Measurements from ENCODE around the gene CARD10.
A peak's percentile ranks its signal among the peaks of the same experiment; 100 is the strongest.

CARD10 gene, protein sequence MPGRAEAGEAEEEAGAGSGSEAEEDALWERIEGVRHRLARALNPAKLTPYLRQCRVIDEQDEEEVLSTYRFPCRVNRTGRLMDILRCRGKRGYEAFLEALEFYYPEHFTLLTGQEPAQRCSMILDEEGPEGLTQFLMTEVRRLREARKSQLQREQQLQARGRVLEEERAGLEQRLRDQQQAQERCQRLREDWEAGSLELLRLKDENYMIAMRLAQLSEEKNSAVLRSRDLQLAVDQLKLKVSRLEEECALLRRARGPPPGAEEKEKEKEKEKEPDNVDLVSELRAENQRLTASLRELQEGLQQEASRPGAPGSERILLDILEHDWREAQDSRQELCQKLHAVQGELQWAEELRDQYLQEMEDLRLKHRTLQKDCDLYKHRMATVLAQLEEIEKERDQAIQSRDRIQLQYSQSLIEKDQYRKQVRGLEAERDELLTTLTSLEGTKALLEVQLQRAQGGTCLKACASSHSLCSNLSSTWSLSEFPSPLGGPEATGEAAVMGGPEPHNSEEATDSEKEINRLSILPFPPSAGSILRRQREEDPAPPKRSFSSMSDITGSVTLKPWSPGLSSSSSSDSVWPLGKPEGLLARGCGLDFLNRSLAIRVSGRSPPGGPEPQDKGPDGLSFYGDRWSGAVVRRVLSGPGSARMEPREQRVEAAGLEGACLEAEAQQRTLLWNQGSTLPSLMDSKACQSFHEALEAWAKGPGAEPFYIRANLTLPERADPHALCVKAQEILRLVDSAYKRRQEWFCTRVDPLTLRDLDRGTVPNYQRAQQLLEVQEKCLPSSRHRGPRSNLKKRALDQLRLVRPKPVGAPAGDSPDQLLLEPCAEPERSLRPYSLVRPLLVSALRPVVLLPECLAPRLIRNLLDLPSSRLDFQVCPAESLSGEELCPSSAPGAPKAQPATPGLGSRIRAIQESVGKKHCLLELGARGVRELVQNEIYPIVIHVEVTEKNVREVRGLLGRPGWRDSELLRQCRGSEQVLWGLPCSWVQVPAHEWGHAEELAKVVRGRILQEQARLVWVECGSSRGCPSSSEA

DNA sequence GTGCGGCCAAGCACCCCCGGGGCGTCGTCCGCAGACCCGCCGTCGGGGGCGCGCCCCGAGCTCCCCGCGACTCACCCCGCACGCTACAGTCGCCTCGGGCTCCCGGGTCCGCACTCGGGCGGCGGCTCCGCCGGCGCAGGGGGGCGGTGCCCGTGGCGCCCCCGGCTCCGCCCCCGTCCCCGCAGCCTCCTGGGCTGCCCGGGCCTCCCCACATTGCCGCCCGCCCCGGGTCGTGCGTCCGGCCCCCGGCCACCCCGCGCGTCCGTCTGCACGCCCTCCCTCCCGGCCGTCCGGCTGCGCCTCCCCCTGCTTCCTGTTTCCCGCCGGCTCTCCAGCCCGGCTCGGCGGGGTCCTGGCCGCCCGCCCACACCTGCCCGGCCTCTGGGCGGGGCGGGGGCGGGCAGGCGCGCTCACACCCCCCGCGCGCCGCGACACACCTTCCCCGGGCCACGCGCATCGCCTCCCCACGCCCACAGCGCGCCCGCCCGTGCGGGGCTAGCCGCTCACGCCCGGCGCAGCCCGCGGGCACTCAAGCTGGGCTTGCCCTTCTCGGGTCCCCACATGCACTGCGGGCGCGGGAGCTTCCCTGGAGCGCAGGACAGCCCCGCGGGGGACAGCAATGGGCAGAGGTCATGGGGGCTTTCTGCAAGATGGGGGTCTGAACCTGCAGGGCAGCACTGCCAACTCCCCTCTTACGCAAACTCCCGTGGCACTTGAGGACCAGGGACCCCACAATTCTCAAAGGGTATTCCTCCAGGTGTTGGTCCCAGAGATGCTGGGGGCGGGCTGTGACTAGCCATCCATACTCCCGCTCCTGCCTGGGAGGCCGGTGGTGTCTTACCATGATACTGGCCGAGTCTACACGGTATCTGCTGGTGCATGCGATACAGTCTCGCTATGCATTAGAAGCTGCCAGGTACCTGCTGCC is at the start of gene CARD10:
TSS of gene CARD10 (minus strand) at position 148 of the 928 bp plus-strand sequence. CDS start 215 bp downstream, outside the sequence.
- DNase-seq (ENCODE audit: low spot score), result peak; percentile 66

DNA sequence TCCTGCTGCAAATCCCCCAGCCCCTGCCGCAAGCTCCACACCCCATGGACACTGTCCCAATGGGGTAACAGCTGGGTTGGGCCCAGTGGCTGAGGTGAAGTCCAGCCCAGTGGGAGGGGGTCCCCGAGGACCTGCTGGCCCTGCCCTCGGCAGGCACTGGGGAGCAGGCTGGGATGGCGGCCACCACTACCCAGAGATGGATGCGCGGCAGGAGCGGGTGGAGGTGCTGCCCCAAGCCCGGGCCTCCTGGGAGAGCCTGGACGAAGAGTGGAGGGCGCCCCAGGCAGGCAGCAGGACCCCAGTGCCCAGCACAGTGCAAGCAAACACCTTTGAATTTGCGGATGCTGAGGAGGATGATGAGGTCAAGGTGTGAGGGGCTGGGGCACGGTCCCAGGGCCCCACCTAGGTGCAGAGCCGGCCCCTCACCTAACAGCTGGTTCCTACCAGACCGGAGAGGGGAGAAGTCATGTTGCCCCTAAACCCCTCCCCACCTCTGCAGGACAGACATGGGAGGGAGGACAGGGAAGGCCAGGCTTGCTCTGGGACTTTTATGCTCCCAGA is 49.3 kb upstream of the CARD10 start:
- no peak for DNase-seq (ENCODE audit: low spot score)

DNA sequence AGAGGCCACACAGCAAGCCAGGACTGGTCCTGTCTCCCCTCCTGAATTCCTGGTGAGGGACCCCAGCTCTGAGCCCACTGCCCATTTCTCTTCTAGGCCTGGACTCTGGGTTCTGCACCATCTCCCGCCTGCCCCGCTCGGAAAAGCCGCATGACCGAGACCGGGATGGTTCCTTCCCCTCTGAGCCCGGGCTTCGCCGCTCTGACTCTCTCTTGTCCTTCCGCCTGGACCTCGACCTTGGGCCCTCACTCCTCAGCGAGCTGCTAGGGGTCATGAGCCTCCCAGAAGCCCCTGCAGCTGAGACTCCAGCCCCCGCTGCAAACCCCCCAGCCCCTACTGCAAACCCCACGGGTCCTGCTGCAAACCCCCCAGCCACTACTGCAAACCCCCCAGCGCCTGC is 48.8 kb upstream of the CARD10 start:
- no peak for DNase-seq (ENCODE audit: low spot score)

DNA sequence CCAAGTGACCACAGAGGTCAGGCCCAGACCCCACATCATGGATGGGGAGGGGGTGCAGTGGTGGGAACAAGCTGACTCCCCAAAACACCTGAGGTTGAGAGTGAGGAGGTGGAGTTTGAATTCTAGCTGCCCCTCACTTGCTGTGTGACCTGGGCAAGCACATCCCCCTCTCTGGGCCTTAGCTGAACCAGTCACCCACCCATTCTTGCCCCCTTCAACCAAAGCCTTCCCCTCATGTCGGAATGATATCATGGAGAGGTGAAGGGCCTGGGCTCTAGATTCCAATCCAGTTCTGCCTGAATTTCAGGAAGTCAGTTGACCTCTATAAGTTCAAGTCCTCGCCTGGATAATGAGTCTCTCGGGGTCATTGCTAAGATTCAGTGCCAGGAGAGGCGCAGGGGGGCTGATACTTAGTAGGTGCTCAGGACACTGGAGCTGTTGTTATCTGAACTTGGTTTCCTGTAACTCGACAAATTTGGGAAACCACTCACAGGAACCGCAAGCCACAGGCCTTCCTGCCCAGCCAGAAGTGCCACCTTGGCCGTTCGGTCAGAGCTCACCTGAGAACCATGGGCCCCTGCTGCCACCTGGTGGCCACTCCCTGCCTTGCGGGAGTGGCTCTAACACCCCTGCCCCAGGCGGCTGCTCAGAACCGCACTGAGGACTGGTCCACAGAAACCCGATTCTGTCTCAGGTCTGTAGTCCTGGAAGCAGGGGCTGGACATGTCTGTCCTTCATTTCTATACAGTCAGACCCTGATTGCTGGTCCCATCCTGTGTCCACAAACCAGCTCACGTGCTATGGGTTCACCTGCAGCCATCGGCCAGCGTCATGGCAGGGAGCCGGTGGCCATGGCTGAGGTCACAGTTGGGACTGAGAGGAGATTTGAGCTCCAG is 47.9 kb upstream of the CARD10 start:
- peak; percentile 71 for DNase-seq (ENCODE audit: low spot score)

DNA sequence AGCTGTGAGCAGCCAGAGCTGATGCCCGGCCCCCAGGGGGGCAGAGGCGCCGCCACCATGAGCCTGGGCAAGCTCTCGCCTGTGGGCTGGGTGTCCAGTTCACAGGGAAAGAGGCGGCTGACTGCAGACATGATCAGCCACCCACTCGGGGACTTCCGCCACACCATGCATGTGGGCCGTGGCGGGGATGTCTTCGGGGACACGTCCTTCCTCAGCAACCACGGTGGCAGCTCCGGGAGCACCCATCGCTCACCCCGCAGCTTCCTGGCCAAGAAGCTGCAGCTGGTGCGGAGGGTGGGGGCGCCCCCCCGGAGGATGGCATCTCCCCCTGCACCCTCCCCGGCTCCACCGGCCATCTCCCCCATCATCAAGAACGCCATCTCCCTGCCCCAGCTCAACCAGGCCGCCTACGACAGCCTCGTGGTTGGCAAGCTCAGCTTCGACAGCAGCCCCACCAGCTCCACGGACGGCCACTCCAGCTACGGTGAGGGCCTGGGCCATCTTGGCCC is 47.2 kb upstream of the CARD10 start:
- DNase-seq (ENCODE audit: low spot score), result no peak

DNA sequence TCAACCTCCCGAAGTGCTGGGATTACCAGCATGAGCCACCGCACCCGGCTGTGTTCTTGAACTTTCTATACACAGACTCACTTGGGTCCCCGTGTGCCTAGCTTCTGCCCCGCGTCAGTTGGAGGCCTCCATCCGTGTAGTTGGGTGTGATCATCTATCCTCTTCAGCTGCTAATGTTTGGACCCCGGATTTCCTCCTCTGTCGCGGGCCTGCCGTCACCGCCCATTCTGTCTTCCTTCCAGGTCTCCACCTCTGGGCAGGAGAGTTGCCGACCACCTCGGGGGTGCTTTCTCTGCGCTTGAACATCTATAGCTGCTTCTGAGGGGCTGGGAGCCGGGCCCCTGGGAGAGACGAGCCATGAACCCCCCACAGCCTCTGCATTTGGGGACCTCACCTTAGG is 46.6 kb upstream of the CARD10 start:
- no peak for DNase-seq (ENCODE audit: low spot score)

DNA sequence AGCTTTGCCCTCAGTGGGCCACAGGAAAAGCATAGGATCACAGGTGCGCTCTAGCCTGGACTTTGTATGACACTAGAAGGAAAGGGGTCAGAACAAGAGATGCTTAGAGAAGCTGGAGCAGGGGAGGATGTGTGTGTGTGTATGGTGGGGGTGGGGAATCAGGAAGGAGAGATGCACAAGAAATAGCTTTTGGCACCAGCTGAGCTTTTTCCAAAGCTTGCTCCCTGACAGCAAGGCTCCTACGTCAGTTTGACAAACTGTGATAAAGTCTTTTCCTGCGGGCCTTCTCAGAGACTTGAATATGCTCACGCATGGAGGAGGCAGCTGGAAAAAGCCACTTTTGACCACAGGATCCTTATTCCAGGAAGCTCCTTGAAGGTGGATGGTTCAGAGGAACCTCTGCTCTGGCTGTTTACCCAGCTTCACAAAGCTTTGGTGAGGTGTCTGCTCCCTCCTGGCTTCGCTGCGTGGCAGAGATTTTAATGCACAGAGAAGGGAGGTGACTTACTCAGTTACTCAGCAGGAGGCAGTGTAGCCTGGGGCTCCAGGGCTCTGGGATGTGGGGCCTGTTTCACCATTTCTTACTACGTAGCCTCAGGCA is 45.0 kb upstream of the CARD10 start:
- DNase-seq (ENCODE audit: low spot score), result no peak

DNA sequence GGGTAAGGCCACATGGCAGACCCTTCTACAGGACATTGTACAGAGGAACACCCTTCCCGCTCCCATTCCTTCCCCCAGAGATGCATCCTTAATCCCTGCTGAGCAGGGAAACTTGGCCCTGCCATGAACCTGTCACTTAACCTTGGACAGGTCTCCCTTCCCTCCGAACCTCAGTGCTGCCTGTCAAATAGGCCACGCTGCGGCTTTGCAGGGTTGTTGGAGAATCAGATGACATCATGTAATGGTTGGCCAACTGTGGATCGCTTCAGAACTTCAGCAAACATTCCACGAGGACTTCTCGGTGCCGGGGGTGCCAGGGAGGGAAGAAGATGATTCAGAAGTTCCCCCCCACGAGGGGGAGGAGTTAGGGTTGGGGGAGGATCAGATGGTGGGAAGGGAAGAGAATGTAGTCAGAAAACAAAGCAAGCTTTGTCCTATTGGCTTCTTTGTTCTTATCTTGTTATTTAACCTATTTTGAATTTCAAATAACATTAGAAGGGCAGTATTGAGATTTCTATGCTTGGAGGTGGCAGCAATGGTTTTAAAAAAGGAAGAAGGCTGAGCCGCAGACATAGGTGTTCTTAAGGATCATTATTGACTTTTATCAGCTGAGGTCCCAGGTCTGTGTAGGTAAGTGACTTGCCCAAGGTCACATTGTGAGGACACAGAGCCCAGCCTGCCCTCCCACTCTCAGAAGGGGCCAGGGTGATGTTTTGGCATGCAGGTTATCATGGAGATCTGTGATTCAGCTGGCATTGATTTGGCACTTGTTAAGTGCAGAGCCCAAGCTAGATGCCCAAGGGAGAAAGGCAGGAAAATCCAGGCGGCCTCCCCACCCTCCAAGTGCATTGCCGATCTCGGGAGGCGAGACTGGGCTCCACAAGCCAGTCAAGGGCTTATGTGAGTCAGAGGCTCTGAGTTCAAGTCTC is 44.2 kb upstream of the CARD10 start:
- peak; percentile 95 for DNase-seq (ENCODE audit: low spot score)

DNA sequence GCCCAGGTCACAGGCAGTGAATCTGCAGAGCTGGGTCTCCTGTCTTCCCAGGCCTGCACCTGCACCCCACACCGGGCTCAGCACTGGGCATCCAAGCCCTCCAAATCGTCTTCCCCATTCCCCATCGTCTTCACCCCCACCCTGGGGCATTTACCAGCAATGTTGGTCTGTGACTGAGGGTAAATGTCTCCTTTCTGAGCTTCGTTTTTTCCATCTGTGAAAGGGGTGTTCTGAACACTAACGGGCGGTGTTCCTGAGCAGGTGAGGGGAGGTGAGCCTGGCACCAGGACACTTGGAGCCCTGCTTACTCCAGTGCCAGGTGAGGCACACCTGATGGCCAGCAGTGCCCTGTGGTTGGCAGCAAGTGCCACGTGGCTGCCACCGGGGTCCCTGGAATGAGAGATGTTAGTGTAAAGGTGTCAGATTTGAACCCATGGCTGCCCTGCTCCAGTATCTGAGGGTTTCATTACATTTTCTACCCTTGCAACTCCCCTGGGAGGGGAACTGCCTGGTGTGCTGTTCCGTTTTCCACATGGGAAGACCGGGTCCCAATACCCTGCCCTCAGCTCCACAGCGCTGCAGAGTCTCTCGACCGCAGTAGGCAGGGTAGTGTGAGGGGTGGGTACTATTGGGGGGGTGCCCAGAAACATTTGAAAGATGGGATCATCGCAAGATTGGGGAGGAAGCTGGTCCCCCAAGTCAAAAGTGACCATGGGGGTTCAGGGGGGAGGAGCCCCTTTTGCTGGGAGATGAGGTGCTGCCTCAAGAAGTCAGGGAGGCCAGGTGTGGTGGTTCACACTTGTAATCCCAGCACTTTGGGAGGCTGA is 43.0 kb upstream of the CARD10 start:
- DNase-seq (ENCODE audit: low spot score), result no peak

DNA sequence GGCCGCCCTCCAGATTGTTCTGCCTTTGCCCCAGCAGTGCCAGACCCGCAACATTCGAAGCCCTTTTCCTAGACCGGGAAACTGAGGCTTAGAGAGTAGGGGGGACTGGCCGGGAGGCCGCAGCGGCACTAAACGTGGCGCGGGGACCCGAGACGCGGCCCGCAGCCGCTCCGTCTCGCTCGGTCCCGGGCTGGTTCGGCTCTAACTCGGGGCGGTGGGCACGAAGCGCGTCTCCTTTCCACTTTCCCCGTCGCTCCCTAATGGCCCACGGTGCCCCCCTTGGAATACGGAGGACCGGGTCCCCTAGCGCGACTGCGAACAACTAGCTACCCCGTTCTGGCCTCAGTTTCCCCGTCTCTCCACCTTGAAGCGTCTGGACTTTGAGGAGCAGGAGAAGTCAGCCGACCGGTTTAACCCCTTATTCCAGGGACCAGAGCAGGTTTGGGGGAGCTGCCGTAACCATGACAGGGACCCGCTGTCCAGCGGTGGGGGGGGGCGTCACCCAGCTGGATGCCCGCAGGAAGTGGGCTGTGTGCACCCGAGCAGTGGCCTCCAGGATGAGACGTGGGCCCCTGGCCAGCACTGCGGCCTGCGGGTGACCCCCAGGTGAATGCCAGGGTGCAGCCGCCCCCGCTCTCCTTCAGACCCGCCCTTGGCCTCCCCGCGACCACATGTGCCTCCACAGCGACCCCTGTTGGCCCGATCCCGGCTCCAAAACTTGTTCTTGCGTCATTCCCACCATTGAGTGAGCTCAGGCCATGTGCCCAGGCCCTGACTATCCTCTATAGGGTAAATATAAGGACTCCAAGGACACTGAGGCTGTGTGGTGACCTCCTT is 42.2 kb upstream of the CARD10 start:
- DNase-seq (ENCODE audit: low spot score), result peak; percentile 93

DNA sequence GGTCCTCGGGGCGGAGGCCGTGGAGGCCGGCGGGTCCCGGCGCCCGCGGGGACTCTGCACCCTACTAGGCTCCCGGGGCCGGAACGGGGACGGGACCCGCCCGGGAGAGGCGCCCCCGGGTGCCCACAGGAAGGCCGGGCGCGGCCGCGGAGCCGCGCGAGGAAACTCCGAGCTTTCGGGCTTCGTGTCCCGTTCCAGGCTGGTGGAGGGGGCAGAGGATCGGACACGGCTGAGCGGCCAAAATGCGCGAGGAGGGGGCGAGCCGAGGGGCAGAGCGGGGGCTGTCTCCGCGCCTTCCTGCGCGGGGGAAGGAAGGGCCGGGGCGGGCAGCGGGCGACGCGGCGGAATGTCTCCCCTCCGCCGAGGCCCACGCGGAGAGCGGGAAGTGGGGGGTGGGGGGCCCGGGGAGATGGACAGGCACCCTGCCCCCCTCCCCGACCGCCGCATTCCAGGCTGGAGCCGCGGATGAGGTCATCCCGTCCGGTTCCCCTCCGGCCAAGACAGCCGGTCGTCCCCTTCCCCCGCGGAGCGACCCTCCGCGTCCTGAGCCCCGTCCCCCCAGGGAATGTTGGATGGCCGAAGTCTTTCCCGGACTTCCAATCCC is 41.5 kb upstream of the CARD10 start:
- peak; percentile 77 for DNase-seq (ENCODE audit: low spot score)

DNA sequence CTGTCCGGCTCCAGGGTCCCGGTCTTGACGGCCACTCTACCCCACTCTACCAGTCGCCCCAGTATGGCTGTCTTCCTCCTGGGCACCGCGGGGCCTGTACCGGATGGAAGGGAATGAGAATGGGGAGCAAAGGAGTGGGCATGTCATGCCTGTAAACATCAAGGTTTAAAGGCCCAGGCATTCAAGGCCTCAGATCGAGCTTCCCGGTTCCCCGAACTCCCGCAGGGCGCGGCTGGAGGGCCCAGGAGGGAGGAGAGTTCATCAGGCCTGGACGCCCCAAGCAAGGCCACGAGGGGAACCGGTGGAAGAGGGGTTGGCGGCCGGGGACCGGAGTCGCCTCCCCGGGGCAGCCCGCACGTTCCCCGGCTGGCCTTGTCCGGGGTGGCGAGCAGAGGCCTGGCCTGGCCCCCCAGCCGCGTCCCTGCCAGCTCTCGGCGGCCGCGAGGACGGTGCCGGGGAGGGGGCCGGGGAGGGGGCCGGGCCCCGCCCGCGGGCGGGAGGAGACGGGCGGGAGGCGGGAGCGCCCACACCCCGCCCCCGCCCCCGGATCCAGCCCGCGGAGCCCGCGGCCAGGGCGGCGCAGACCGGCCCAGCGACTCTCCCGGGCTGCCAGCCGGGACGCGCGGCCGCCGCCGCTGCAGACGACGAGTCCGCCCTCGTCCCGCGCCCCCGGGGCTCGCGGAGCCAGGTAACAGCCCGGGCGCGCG is 40.8 kb upstream of the CARD10 start, which contains the start of gene CDC42EP1:
TSS of gene CDC42EP1 (plus strand) at position 580 of the 707 bp plus-strand sequence. CDS start 5,870 bp downstream, outside the sequence.
- DNase-seq (ENCODE audit: low spot score), result peak; percentile 86

DNA sequence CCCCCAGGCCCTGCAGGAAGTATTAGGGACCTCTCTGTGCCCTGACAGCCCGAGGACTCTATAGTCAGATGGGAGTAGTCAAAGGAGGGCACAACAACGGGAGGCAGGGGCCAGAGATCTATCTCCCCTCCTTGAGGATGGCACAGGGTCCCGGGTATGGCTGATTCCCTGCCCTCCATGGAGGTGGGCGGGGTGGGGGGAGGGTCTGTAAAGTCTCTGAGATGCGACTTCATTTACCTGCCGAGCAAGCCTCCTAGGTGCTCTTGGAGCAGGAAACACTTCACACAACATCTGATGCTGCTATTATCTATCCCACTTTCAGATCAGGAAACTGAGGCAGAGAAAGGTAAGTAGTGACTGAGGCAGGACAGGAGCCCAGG is 40.3 kb upstream of the CARD10 start:
- DNase-seq (ENCODE audit: low spot score), result no peak

DNA sequence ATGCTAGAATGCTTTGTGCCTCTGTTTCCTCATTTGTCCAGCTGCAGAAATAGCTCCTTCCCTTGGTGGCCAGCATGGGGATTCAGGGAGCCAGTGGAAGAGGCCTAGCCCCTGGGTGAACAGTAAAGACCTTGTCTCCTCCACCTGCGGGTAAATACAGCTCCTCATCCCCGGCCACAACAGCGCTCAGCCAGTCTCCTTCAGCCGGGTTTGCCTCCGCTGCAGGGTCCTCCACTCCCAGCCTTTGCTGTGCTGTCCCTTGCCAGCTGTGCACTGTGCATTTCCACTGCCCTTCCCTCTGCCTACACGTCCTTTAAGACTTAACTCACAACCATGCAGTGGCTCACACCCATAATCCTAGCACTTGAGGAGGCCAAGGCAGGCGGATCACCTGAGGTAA is 39.6 kb upstream of the CARD10 start:
- DNase-seq (ENCODE audit: low spot score), result no peak

DNA sequence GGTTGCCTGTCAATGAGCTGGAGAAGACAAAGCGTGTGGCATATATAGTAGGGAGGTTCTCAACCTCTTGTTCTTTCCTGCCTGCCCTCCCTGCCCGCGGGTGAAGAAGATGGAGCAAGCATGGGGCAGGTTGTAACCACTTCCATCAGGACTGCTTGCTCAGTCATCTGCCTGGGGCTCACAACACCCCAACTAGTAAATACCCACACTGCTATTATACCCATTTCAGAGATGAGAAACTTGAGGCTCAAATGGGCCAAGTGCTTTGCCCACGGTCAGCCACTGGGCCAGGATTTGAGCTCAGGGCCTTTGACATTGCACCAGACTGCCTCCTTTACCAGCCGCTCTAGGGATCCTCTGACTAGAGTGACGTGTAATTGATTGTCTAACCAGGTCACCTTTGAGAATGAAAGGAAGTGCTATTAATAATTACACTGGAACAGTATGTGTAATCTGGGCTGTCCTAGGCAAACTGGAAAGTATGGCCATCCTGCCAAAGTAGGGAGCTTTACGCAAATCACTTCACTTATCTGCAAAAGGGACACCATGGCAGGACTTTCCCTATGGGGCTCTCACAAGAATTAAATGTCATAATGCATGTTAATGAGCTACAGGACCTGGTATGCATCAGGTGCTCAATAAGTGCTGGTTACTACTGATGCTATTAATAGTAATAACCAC is 38.2 kb upstream of the CARD10 start:
- DNase-seq (ENCODE audit: low spot score), result no peak

Measured in AG08396 (cell line).